ENCODE results near the gene SPATA24.
A peak's percentile ranks its signal among the peaks of the same experiment; 100 is the strongest.
"Not testable (repeated sequence)": the region's sequence is repeated elsewhere in the genome, so short reads cannot be mapped to it uniquely, and the experiment has no call there.

Gene SPATA24

GRCh38 chr5:139403787-139404483, at the start of gene SPATA24:
TSS of gene SPATA24 (minus strand) at chr5:139404089. CDS start at chr5:139404060, 29 bp downstream.
- DNase-seq (ENCODE audit: low read depth, low spot score) = peak; percentile 98

- DNase-seq (ENCODE audit: low read depth, low spot score) = no peak
Observed at GRCh38 chr5:139451878-139452660, 48.2 kb upstream of the SPATA24 start.

- DNase-seq (ENCODE audit: low read depth, low spot score) = no peak
Observed at GRCh38 chr5:139451176-139451575, 47.3 kb upstream of the SPATA24 start.

GRCh38 chr5:139446956-139447779, 43.3 kb upstream of the SPATA24 start:
- DNase-seq (ENCODE audit: low read depth, low spot score) = no peak

GRCh38 chr5:139445325-139446170, 41.7 kb upstream of the SPATA24 start:
- DNase-seq (ENCODE audit: low read depth, low spot score) = no peak

- no peak for DNase-seq (ENCODE audit: low read depth, low spot score)
Observed at GRCh38 chr5:139443831-139444453, 40.1 kb upstream of the SPATA24 start.

GRCh38 chr5:139440416-139440815, 36.5 kb upstream of the SPATA24 start:
- not testable (repeated sequence) for DNase-seq (ENCODE audit: low read depth, low spot score)

- peak; percentile 79 for DNase-seq (ENCODE audit: low read depth, low spot score)
Observed at GRCh38 chr5:139439013-139439903, 35.4 kb upstream of the SPATA24 start, which contains the start of gene DNAJC18. TSS of gene DNAJC18 (minus strand) at chr5:139439525. CDS start at chr5:139439445, 80 bp downstream.

GRCh38 chr5:139438707-139439012, 34.8 kb upstream of the SPATA24 start:
- DNase-seq (ENCODE audit: low read depth, low spot score) = no peak

GRCh38 chr5:139435676-139436075, 31.8 kb upstream of the SPATA24 start:
- no peak for DNase-seq (ENCODE audit: low read depth, low spot score)

- no peak for DNase-seq (ENCODE audit: low read depth, low spot score)
Observed at GRCh38 chr5:139431706-139432105, 27.8 kb upstream of the SPATA24 start.

GRCh38 chr5:139430015-139430414, 26.1 kb upstream of the SPATA24 start:
- DNase-seq (ENCODE audit: low read depth, low spot score) = no peak

- DNase-seq (ENCODE audit: low read depth, low spot score) = no peak
Observed at GRCh38 chr5:139426203-139426885, 22.5 kb upstream of the SPATA24 start.

GRCh38 chr5:139425497-139425896, 21.6 kb upstream of the SPATA24 start:
- DNase-seq (ENCODE audit: low read depth, low spot score) = no peak

- peak; percentile 44 for DNase-seq (ENCODE audit: low read depth, low spot score)
Observed at GRCh38 chr5:139422307-139422893, 18.5 kb upstream of the SPATA24 start.

GRCh38 chr5:139419226-139420192, 15.6 kb upstream of the SPATA24 start:
- DNase-seq (ENCODE audit: low read depth, low spot score) = no peak

GRCh38 chr5:139418793-139419192, 14.9 kb upstream of the SPATA24 start:
- DNase-seq (ENCODE audit: low read depth, low spot score) = no peak

GRCh38 chr5:139417214-139417613, 13.3 kb upstream of the SPATA24 start:
- DNase-seq (ENCODE audit: low read depth, low spot score) = no peak
